Measurements from ENCODE around the gene ADAM12.

DNA sequence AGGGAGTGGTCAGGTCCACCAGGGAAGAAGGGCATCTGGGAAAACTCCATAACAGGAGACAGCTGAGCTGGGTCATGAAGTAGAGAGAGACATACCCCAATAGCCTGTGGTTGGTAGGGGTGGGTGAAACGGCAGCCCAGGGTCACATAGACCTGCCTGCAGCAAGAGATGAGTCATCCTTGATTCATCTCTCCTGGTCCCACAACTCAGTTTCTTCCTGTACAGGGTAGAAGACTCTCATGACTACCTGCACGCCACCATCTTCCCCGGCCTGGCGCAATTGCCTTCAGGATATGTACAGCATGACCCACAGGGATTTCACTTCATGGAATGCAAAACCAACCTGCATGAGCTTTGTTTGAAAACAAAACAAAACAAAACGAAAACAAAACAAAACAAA lies 45.1 kb upstream of the ADAM12 start:
- no peak for TF ChIP-seq SUZ12 (IDR thresholded peaks at IDR 0.05; ENCODE audit: extremely low read depth, insufficient read depth, insufficient read length)
- no peak for TF ChIP-seq YY1 (IDR thresholded peaks at IDR 0.05; ENCODE audit: insufficient read depth, insufficient read length)

Data from NT2/D1 (cell line).